GM21529 (cell line): ENCODE results near the gene LNP1.

Experiments used
- ATAC-seq: cut with Tn5 transposase; IDR thresholded peaks from one replicate; pipeline ENCODE4 v1.9.1; 2021; ENCODE audit not compliant: unreplicated experiment

Gene LNP1

DNA sequence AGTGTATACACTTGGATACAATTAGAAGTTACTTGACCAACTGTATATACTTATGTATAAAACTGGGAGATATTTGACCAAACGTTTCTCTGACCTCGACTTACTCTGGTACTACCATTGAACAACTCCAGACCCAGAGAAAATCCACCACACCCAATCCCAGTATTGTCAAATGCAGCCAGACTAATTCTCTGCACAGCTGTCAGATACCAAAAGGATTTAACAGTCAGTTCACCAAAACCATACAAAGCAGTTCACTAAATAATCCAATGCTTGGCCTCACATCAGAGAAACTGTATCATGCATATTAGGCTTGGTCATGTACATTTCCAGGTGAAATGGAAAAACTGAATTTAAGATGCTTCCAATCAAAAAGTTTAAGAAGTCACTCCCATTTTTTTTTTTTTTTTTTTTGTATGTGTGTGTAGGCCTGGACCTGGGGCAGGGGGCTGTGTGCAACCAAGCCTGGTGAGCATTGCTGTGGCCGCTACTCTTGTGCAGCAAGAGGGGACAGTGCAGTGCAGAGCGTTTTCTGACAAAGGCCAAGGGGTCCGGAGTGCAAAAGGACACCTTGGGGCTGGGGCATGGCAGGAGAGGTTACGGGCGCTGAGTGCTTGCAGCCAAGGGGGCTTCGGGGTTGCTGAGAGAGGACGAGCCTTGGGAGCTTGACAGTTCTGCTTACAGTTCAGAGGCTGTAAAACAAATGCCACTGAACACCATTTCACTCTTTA is 1.8 kb upstream of the LNP1 start:
- no peak for ATAC-seq

DNA sequence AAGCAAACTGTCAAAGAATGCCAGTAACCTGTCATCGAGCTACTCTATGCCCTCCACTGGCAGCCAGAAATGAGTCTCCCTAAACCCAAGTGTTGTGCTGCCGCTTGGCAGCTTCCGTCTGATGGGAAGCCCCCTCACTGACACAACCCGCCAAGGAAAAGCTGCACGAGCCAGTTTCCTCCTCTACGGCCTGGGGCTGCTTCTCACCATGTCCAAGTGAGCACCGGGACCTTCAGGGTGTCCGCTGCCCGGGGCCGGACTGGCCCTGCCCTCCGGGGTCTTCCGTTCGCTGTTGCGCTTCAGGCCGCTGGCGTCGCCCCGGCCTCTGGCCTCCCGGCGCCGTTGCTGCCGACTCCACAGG is 940 bp upstream of the LNP1 start:
- peak; percentile 11 for ATAC-seq

DNA sequence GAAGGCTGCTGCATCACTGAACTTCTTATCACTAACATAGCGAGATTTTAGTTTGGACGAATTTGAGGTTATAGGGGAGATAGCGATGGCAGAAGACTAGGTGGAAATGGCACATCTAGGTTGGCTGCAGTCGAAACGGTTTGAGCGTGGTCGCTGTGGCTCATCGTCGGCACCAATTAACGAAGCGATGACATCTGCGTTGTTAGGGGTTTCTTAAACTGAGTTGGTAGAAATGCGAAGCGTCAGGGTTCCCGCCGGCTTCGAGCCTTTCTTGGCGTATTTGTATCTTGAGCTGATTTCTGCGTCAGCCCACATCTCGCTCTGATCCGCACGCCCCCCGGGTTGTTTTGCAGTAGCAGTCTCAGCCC is 319 bp downstream of the LNP1 start:
- ATAC-seq: peak; percentile 13

DNA sequence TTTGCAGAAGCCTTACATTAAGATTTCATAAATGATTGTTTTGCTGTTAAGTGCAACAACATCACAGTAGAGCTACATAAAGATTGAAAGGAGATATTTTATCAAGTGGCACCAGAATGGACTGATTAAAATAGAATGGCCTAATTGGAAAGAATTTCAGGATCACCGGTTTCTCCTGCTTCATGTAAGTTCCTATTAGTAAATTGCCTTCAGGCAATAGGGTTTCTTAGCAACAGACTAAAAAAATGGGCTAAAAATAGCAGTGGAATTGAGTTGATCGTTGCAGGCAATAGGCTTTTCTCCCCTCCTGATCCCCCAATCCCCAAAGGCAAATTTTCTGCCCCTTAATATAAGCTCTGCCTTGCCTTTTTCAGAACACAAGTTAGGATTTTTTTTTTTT is 917 bp downstream of the LNP1 start:
- ATAC-seq: no peak

DNA sequence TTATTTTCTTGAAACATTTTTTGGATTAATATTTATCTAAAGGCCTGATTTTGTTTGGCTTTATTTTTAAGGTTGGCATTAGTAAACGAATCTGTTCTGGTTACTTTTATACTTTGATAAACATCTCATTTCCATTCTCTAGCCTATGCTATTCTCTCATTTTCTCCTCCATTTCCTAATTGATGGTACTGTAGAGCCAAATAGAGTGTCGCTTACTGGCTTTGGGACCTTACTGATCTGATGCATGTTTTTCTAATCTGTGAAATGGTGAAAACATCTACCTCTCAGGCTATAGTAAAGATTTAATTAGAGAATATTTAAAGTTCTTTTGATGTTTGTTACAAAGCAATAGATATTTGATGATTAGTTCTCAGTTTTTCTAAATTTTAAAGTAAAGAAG is 1.6 kb downstream of the LNP1 start:
- ATAC-seq: no peak

DNA sequence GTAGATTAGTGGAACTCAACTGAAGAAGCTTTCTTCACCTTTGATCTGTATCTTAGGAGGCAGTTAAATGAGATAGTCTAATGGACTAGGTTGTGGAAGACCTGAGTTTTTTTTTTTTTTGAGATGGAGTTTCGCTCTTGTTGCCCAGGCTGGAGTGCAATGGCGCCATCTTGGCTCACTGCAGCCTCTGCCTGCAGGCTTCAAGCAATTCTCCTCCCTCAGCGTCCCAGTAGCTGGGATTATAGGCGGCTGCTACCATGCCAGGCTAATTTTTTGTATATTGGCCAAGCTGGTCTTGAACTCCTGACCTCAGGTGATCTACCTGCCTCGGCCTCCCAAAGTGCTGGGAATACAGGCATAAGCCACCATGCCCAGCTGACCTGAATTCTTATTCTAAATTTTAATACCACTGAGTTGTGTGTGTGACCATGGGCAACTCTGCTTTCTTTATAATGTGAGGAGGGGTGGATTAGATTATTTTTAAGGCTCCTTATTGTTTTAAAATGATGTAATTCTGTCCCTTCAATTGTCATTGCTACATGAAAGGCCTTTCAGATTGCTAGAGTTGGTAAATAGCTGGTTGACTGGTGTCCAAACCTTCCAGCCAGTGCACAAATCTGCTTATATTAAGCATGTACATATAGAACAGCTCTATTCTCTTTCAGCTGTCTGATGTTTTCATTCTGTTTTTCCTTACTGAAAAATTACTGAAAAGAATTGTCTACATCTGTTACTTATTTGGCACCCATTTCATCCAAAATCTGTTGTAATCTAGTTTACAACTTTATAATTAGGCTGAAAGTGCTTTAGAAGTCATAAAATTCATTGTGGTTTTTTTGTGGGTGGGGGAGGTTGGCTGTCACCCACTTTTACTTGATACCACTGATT is 2.3 kb downstream of the LNP1 start:
- no peak for ATAC-seq

DNA sequence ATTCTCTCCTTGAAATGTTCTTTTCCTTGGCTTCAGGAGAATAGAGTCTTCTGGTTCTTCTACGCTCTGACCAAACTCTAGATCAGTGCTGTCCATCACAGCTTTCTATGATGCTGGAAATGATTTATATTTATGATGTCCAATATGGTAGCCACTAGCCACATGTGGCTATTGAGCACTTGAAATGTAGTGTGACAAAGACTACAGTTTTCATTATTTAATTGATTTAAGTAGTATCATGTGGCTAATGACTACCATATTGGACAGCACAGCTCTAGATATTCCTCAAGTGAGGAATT is 2.9 kb downstream of the LNP1 start:
- no peak for ATAC-seq

DNA sequence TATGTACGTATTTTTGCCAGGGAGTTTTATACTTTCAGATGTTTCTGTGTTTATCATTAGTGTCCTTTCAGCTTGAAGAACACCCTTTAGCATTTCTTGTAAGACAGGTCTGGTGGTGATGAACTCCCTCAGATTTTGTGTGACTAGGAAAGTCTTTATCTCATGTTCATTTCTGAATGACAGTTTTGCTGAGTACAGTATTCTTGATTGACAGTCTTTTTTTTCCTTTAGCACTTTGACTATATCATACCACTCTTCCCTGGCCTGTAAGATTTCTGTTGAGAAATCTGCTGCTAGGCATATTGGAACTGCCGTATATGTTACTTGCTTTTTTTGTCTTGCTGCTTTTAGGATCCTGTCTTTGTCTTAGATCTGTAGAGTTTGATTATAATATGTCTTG is 5.8 kb downstream of the LNP1 start:
- no peak for ATAC-seq

DNA sequence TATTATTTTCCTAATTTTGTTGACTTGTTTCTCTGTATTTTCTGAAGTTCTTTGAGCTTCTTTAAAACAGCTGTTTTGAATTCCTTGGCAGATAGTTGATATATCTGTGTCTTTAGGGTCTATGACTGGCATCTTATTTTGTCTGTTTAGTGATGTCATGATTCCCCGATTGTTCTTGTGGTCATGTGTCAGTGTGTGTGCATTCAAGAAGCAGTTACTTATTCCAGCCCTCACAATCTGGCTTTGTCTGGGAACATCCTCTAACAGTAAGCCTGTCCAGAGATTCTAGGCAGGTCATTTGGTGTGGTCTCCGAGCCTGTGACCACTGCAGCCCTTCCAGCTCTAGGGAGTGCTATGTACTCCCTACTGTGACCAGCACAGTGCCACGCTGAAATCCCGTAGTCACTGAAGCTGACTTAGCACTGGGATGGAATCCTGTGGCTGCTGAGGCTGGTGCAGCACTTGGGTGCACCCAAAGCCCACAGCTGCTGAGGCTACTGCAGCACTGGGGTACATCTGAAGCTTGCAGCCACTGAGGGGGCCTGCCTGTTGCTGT is 6.7 kb downstream of the LNP1 start:
- ATAC-seq: no peak

DNA sequence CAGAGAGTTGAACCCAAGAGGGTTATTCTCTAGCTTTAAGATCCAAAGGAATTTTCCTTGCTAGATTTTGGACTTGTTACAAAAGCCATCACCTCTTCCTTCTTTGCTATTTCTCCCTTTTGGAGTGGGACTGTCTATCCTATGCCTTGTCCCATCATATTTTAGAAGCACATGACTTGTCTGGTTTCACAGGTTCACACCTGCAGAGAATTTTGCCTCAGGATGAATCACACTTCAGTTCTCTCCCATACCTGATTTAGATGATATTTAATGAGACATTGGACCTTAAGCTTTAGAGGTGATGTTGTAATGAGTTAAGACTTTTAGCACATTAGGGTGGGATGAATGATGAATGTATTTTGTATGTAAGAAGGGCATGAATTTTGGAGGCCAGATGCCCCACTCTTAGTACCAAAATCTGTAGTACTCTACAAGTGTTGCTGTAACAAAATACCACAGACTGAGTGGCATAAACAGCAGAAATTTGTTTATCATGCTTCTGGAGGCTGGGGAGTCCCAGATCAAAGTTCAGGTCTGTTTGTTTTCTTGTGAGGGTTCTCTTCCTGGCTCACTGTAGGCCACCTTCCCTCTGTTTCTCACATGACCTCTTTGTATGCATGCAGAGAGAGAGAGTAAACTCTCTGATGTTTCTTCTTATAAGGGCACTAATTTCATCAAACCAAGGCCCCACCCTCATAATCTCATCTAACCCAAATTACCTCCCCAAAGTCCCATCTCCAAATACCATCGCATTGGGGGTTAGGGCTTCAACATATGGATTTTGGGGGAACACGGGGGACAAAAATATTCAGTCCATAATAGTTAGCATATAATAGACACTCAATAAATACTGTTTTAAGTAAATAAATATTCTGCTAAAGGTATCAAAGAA is 10.0 kb downstream of the LNP1 start:
- ATAC-seq: no peak

DNA sequence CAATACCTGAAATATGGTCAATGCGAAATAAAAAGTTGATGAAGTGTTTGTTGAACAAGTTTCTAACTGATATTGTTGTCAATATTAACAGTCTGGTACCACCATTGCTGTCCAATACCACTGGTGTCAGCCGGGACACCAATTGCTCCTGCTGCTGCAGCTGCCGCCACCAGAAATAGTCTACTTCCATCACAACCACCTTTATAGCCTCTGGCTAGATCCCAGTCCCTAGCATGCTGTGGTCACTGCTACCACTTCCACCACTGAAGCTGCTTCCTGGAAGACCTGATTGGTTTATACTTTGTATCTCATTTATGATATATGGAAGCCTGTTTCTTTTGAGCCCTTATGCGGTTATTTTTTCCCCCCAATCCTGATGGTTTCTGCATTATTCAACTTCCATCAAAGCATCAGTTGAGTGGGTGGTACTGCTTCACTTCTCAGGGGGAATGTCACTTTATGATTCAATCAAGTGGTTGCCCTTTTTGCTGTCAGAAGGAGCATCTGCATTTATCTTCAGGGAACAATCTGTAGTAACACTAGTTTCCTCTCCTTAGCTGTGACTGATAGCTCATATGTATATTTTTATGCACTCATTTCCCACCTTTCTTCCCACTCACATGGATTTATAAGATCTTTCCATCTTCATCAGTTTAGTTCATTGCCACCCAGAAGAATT is 11.7 kb downstream of the LNP1 start:
- ATAC-seq: no peak

DNA sequence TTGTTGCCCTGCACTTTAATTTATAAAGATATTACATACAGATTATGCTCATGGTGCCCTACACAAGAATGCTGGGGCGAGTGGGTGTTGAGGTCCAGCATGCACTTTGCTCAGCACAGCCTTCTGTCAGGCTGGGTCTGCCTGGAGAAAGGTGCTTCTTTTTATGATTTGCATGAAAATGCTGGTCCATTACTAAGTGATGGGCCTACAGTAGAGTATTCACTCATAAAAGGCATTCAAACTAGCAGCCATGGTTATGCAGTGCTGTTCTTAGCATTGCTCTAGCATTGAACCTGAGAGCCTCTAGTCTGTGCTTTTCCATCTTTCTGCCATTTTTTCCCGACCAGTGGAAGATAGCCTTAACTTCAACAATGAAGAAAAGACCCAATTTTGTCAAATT is 12.3 kb downstream of the LNP1 start:
- ATAC-seq: no peak

DNA sequence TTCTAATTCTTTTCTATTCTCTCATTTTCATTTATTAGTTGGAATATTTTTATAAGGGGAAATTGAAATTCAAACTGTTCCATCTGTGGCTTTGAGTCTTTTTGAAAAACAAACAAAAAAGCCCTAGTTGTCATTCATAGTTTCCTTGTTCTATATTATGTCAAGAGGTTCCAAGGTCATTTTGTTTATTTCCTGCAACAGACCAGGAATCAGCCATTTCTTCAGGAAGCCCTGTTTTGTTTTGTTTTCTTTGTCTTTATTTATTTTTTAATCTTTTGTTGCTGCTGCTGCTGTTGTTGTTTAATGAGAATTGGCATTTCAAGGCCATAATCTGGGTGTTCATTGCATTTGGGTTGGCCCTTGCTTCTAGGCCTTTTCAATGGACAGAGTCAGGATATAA is 14.8 kb downstream of the LNP1 start:
- ATAC-seq: no peak

DNA sequence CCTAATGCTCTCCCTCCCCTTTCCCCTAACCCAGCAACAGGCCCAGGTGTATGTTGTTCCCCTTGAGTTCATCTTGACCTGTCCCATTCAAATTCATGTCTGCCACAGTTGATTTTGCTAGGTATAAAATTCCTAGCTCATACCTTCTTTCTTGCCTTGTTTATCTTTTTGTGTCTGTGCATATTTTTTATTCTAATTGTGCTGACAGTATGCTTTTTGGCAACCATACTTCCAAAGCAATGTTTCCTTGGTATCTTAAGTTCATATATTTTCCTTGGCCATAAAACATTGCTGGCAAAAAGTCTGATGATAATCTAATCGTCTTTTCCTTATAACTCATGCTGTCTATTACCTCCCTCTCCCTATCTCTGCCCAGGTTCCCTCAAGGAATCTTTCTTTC is 15.5 kb downstream of the LNP1 start:
- ATAC-seq: no peak

DNA sequence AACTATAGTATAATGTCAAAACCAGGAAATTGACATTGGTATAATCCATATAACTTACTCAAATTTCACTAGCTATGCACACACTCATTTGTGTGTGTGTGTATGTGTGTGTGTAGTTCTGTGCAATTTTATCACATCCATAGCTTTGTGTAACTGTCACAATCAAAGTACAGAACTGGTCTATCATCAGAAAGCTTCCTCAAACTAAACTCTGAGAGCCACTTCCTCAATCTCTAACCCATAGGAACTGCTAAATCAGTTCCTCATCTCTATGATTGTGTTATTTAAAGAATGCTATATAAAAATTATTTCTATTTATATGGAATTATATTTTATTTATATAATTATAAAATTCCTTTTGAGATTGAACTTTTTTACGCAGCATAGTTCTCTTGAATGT is 18.1 kb downstream of the LNP1 start:
- no peak for ATAC-seq

DNA sequence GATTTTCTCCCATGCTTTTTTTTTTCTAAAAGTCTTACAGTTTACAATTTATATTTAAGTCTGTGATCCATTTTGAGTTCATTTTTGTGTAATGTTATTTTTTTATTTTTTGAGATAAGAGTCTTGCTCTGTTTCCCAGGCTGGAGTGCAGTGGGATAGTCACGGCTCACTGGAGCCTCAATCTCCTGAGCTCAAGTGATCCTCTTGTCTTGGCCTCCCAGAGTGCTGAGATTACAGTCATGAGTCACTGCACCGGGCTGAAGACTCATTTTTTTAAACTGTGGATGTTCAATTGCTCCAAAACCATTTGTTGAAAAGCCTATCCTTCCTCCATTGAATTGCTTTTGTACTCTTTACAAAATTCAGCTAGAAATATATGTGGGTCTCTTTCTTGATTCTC is 19.5 kb downstream of the LNP1 start:
- no peak for ATAC-seq

DNA sequence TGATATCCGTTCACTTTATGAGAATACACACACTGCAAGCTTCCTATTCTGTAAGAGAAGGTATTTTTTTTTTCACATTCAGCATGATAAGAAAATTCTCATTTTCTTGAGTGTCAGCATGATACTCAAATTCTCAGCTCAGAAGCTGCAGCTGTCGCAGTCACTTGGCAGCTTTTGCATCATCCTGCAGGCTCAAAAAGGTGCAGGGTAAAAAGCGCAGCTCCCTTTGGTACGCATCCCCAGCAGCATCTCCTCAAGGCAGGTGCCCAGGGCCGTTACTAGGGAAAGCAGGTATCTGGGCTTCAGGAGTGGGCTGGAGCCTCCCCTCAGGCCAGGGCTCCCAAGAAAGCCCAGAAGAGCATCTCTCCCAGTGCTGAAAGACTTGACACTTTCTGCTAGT is 22.3 kb downstream of the LNP1 start:
- no peak for ATAC-seq

DNA sequence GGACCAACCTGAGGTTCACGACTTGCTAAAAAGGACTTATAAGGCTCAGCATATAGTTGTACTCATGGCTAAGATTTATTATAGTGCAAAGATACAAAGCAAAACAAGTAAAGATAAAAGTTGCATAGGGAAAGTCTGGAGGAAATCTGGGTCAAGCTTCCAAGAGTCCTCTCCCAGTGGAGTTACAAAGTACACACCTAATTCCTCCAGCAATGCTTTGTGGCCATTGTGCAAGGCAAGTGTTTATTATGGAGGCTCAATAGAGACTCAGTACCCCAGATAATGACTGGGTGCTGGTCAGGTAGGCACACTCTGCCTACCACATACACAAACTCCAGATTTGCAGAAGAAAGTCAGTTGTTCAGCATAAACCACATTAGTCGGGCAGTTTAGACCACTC is 22.9 kb downstream of the LNP1 start:
- no peak for ATAC-seq

DNA sequence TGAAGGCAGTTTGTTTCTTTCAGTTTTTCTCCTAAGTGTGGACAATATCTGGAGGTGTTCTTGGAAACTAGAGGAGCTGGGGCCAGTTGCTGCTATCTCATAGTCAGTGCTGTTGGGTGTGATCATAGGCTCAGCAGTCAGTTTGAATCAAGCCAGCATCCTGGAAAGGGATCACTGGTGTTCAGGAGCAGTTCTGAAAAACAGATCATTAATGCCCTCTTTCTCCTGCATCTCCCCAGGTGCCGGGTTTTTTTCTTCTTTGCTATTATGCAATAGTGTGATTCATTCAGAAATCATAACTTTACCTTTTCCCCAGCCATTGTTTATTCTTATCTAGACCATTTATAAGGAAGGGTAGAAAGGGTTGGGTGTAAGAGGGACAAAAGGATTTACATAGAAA is 24.0 kb downstream of the LNP1 start:
- no peak for ATAC-seq

DNA sequence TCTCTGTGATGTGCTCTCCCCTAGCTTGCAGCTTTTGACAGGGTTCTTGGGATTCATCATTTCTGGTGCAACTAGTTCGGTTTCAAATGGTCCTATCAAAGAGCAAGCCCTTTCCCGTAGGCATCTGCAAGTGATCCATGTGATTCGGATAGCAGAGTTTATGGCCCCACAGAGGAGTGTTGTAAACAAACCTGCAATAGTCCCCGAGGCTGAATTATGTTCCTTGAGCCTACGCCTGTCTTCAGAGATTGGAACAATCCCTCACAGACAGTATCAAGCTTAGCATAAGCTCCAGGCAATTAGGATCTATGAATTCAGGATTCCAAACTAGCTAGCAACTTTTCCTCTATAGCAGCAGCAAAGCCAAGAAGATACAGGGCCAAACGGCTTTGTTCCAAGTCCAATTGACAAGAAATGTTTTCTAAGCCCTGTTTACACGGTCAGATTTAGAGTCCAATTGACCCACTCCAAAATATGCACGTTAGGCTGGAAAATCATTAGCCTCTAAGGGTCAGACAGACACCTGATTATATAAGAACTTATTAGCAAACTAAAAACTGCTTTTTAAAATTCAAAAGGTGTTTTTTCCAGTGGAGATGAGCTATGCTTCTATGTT is 24.8 kb downstream of the LNP1 start:
- ATAC-seq: no peak

DNA sequence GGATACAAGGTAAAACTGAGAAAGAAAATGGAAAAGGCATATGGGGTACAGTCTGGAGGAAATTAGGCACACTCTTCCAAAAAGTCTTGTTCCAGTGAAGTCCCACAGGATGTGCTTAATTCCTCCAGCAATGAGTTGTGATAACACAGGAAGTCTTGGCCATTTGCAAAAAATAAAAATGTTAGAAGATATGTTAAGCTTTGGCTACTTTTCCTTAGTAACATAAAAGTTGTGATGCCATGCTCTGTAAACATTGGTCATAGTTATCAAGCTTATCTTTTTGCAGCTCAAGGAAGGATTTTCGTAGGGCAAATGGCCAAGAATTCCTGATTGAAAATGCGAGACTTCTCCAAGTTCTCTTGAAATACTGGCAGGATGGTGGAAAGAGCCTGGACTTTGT is 26.4 kb downstream of the LNP1 start:
- no peak for ATAC-seq
